ENCODE measurements around the gene SLC39A7. TPM values are rescaled to one million over a fixed set of nuclear protein-coding genes. Genes with fewer than 3 reads are reported as not detected.
A peak's percentile ranks its signal among the peaks of the same experiment; 100 is the strongest.

Gene SLC39A7
- total and polyA plus RNA-seq, 2 of the 4 experiments (the other 2 are of a cell fraction): 135 to 208 TPM

GRCh38 chr6:33249732-33250630, 49.3 kb downstream of the SLC39A7 start:
- Histone ChIP-seq H3K9me1 (ENCODE audit: insufficient read depth, low read length) (peaks cover 11% of the 10 kb centered on the region), H3K36me3 (ENCODE audit: control insufficient read depth, insufficient read depth, low read length) (peaks cover 8% of the 10 kb centered on the region; the same call in 1 of the 2 replicates), H4K5ac (ENCODE audit: low read depth, low read length) (peak overlapping the region; percentile 89), H4K91ac (ENCODE audit: insufficient read depth, low read depth, low read length) (peak overlapping the region; percentile 91), H3K4me1 (ENCODE audit: control insufficient read depth, insufficient read depth, low read length) (peaks cover 12% of the 10 kb centered on the region), H2AFZ (replicated peaks; ENCODE audit: low read length, poor library complexity) (peak overlapping the region; percentile 94), H3K4me2 (ENCODE audit: low read depth, low read length) (peak overlapping the region; percentile 90), H3K4me3 (ENCODE audit: insufficient read depth, low read depth, low read length) (peak overlapping the region; percentile 64), H4K20me1 (ENCODE audit: insufficient read depth, low read length) (peaks cover 3% of the 10 kb centered on the region; the same call in 1 of the 2 replicates), H2BK120ac (ENCODE audit: low read depth, low read length) (peak overlapping the region; percentile 68), H3K56ac (ENCODE audit: extremely low read depth, insufficient read depth, low read length) (peak overlapping the region; percentile 88), H3K27ac (ENCODE audit: insufficient read depth, low read length) (peak overlapping the region; percentile 95), H3K23ac (ENCODE audit: low read depth, low read length) (peak overlapping the region; percentile 95), H3K4ac (ENCODE audit: low read depth, low read length) (peak overlapping the region; percentile 97), H3K9ac (ENCODE audit: low read depth, low read length) (peak overlapping the region; percentile 93), H2BK5ac (ENCODE audit: low read depth, low read length, poor library complexity, severe bottlenecking) (peak overlapping the region; percentile 92), H3K9me3 (ENCODE audit: control insufficient read depth, insufficient read depth, low read length) (no peaks in the 10 kb centered on the region), H3K79me1 (ENCODE audit: low read depth in 1 of 2, low read length in 2 of 2) (peaks cover under 1 to 30% of the 10 kb centered on the region in 2 experiments; a peak in 3 of 4 replicates), H3K18ac (ENCODE audit: low read depth, low read length) (peak overlapping the region; percentile 87), H2AK5ac (ENCODE audit: low read depth, low read length) (peak overlapping the region; percentile 97), H2BK20ac (ENCODE audit: low read depth, low read length) (peak overlapping the region; percentile 37; the same call in 1 of the 2 replicates), H3K27me3 (ENCODE audit: control insufficient read depth, insufficient read depth, low read length) (no peaks in the 10 kb centered on the region), H2BK15ac (ENCODE audit: low read depth, low read length) (peak overlapping the region; percentile 64; the same call in 1 of the 3 replicates), H4K8ac (ENCODE audit: low read depth in 2 of 2, low read length in 2 of 2) (peak overlapping the region; percentile 74 to 96), H3K14ac (replicated peaks; ENCODE audit: low read depth, low read length) (peak overlapping the region; percentile 96), H2AK9ac (replicated peaks; ENCODE audit: low read depth, low read length, poor library complexity) (peak overlapping the region; percentile 97)
- peak; percentile 1 for ATAC-seq (ENCODE audit: low read depth)
- no CpG with 5 or more reads among the region's 15 CpGs for WGBS, 2 experiments (ENCODE audit: extremely low coverage in 2 of 2, insufficient read length in 1 of 2)
- intact Hi-C loops (cut with micrococcal nuclease): loop anchor here (2.0 to 5.0 kb wide), 3 partner anchors 49 to 363 kb away; partner anchors contain the start of genes RXRB and SLC39A7
- in situ Hi-C loops (cut with MboI; ENCODE audit: low sequenced_read_pairs): loop anchor here (5.0 to 10.0 kb wide), 3 partner anchors 88 to 233 kb away; no protein-coding TSS in a partner anchor
- POLR2A ChIA-PET (ENCODE audit: unreplicated experiment): interaction anchor here (1.0 kb wide), 1 partner anchor 22 kb away, joined by 7 read pairs; the partner anchor contains the start of genes RPS18 and VPS52
- dilution Hi-C loops (cut with HindIII; ENCODE audit: low sequenced_read_pairs, unreplicated experiment): no loop called here
- CTCF ChIA-PET: no interaction called here
- DNase-seq: peak; percentile 88
- BruUV-seq (replicated peaks): no TSS peak
- TF ChIP-seq MAZ (IDR thresholded peaks at IDR 0.05; ENCODE audit: borderline replicate concordance, low read depth, low read length) (no peak), BHLHE40 (IDR thresholded peaks at IDR 0.05; ENCODE audit: low read depth, low read length) (no peak), CHD1 (IDR thresholded peaks at IDR 0.05; ENCODE audit: low read depth, low read length) (0 out of 2 replicates have a peak, but pooled peaks have one; percentile 22), NFE2L2 (IDR thresholded peaks at IDR 0.05; ENCODE audit: low read depth, low read length) (no peak), RCOR1 (IDR thresholded peaks at IDR 0.05; ENCODE audit: insufficient replicate concordance, low read length) (no peak), FOS (IDR thresholded peaks at IDR 0.05; ENCODE audit: low read depth, low read length) (peak; percentile 23; the same call in 1 of the 2 replicates), POLR2A (IDR thresholded peaks at IDR 0.05; ENCODE audit: low read depth, low read length) (no peak), ELK1 (IDR thresholded peaks at IDR 0.05; ENCODE audit: borderline replicate concordance, low read depth, low read length) (no peak), RFX5 (IDR thresholded peaks at IDR 0.05; ENCODE audit: low read depth, low read length) (no peak), SMC3 (IDR thresholded peaks at IDR 0.05; ENCODE audit: low read depth, low read length) (no peak), CEBPB (IDR thresholded peaks at IDR 0.05; ENCODE audit: low read depth, low read length) (no peak), USF2 (IDR thresholded peaks at IDR 0.05; ENCODE audit: low read depth, low read length) (no peak), MAFK (IDR thresholded peaks at IDR 0.05; ENCODE audit: low read depth, low read length) (no peak), RAD21 (IDR thresholded peaks at IDR 0.05; ENCODE audit: low read length) (no peak)

Data from IMR-90 (cell line).